GM12878 (cell line): ENCODE data around the gene GTPBP10. TPM values are rescaled to one million over a fixed set of nuclear protein-coding genes. Genes with fewer than 3 reads are reported as not detected.

Experiments used
- ATF2 ChIP-seq: IDR thresholded peaks from 2 replicates; pipeline ENCODE4 v1.6.1; 2012; ENCODE audit warnings: low read length, inconsistent platforms
- BCL3 ChIP-seq: IDR thresholded peaks from 2 replicates; pipeline ENCODE4 v1.6.1; 2011; ENCODE audit warnings: borderline replicate concordance, low read depth, mild to moderate bottlenecking, moderate library complexity, low read length; ENCODE audit not compliant: insufficient read depth, poor library complexity, severe bottlenecking
- BRCA1 ChIP-seq: IDR thresholded peaks from 2 replicates; pipeline ENCODE4 v1.6.1; 2011; ENCODE audit warnings: low read depth, low read length, improper control_type of control experiment
- EGR1 ChIP-seq, 2 experiments: IDR thresholded peaks; 1 replicate in 1 of 2; 2 replicates in 1 of 2; pipeline ENCODE4 v1.6.1; 2011 to 2012; ENCODE audit warnings: low read depth in 2 of 2, low read length in 2 of 2, borderline replicate concordance in 1 of 2, mild to moderate bottlenecking in 1 of 2, moderate library complexity in 1 of 2
- FOS ChIP-seq: IDR thresholded peaks from 3 replicates; pipeline ENCODE4 v1.6.1; 2011; ENCODE audit warnings: borderline replicate concordance; ENCODE audit not compliant: insufficient read length; ENCODE audit errors: extremely low read depth
- GATAD2B ChIP-seq: fragments of 450-650 bp; conservative IDR thresholded peaks from 2 replicates; pipeline ENCODE4 v1.6.1; 2017; ENCODE audit warnings: low read depth, mild to moderate bottlenecking, moderate library complexity
- IRF3 ChIP-seq: fragments of 450-650 bp; IDR thresholded peaks from 2 replicates; pipeline ENCODE4 v1.6.1; 2014; ENCODE audit warnings: mild to moderate bottlenecking
- MYC ChIP-seq: IDR thresholded peaks from 2 replicates; pipeline ENCODE4 v1.6.1; 2011; ENCODE audit warnings: mild to moderate bottlenecking, low read length, moderate library complexity, inconsistent platforms; ENCODE audit not compliant: insufficient read depth, insufficient replicate concordance, insufficient read length, severe bottlenecking
- NBN ChIP-seq: fragments of 450-650 bp; IDR thresholded peaks from 2 replicates; pipeline ENCODE4 v1.6.1; 2016
- SMARCA5 ChIP-seq: fragments of 450-650 bp; IDR thresholded peaks from 2 replicates; pipeline ENCODE4 v1.6.1; 2017; ENCODE audit warnings: mild to moderate bottlenecking
- SREBF1 ChIP-seq: IDR thresholded peaks from 2 replicates; pipeline ENCODE4 v1.6.1; 2012; ENCODE audit warnings: mild to moderate bottlenecking, low read length
- ZBTB11 ChIP-seq: fragments of 450-650 bp; formaldehyde crosslinking; IDR thresholded peaks from 2 replicates; pipeline ENCODE4 v1.5.0; 2022; ENCODE audit warnings: mild to moderate bottlenecking, missing genetic modification characterization
- polyA plus RNA-seq, 11 experiments: library from polyadenylated mRNA; depleted of rRNA in 4 of 11; unstranded in 6 of 11; stranded (reverse) in 5 of 11; fragments of >200 nt; fragmentation: Nextera tagmentation in 4 of 11; fragmentation: Illumina TruSeq in 1 of 11; extraction: Ambion mirVana in 4 of 11; extraction: Trizol in 1 of 11; gene quantifications; 1 replicate in 1 of 11; 2 replicates in 10 of 11; pipeline versions ENCODE4 v1.2.1 to v1.2.3, GENCODE V29; 2011 to 2016; ENCODE audit warnings: inconsistent platforms in 2 of 11, missing spikeins in 2 of 11, low read depth in 1 of 11
- total RNA-seq, 4 experiments: library from RNA; depleted of rRNA in 3 of 4; stranded (reverse); fragments of >200 nt in 3 of 4; fragmentation: Illumina TruSeq in 1 of 4; extraction: Trizol in 1 of 4; gene quantifications; 2 replicates each; pipeline versions ENCODE4 v1.2.1 to v1.2.3, GENCODE V29; 2013 to 2021

Gene GTPBP10
- total and polyA plus RNA-seq, 10 of the 15 experiments (the other 5 are each of a cell fraction or from before 2014, with no cell fraction given) = 10.1 to 41.0 (median 33.0) TPM

GRCh38 chr7:90320014-90320413 is 26.5 kb upstream of the GTPBP10 start (continued):
- TF ChIP-seq ATF2 (no peak), SREBF1 (no peak), GATAD2B (no peak), NBN (no peak), IRF3 (no peak), BRCA1 (no peak), EGR1 (IDR thresholded peaks at IDR 0.05; ENCODE audit: borderline replicate concordance in 1 of 2, low read depth in 2 of 2, low read length in 2 of 2) (no peak), SMARCA5 (no peak), MYC (no peak), FOS (no peak), ZBTB11 (CRISPR knock-in tag) (no peak), BCL3 (no peak)
